Astrocyte (in vitro differentiated cells and primary cell): Measurements from ENCODE around the gene IQCH. TPM values are rescaled to one million over a fixed set of nuclear protein-coding genes. Genes with fewer than 3 reads are reported as not detected.

Experiments
- DNase-seq: peaks from one replicate; pipeline ENCODE4 v3.0.0-alpha.2; 2010; ENCODE audit warnings: low read depth
- FAIRE-seq: peaks from 2 replicates; lab custom pipeline; 2011; peaks lifted over from hg19 to GRCh38; lab: Jason Lieb, UNC
- H2AFZ ChIP-seq: 2 replicates; pipeline ENCODE4 v1.6.0; 2012; ENCODE audit warnings: low read depth, low read length, inconsistent platforms
- H3K27ac ChIP-seq: 2 replicates; pipeline ENCODE4 v1.5.1; 2011; ENCODE audit warnings: low read depth, low read length, inconsistent platforms
- H3K27me3 ChIP-seq: 2 replicates; pipeline ENCODE4 v1.6.0; 2011; ENCODE audit warnings: low read length, inconsistent platforms; ENCODE audit not compliant: insufficient read depth
- H3K36me3 ChIP-seq: 2 replicates; pipeline ENCODE4 v1.5.1; 2011; ENCODE audit warnings: low read length, inconsistent platforms; ENCODE audit not compliant: insufficient read depth
- H3K4me1 ChIP-seq: 2 replicates; pipeline ENCODE4 v1.5.1; 2011; ENCODE audit warnings: low read length, inconsistent platforms; ENCODE audit not compliant: insufficient read depth
- H3K4me2 ChIP-seq: 2 replicates; pipeline ENCODE4 v1.6.0; 2012; ENCODE audit warnings: low read length, inconsistent platforms
- H3K4me3 ChIP-seq: 2 replicates; pipeline ENCODE4 v1.5.1; 2011; ENCODE audit warnings: low read depth, mild to moderate bottlenecking, low read length, inconsistent platforms; ENCODE audit not compliant: insufficient read depth
- H3K79me2 ChIP-seq: 2 replicates; pipeline ENCODE4 v1.6.0; 2012; ENCODE audit warnings: mild to moderate bottlenecking, low read length, inconsistent platforms; ENCODE audit not compliant: insufficient read depth
- H3K9ac ChIP-seq: 2 replicates; pipeline ENCODE4 v1.6.0; 2012; ENCODE audit warnings: mild to moderate bottlenecking, low read length, inconsistent platforms
- H3K9me3 ChIP-seq: 2 replicates; pipeline ENCODE4 v1.5.1; 2012; ENCODE audit warnings: low read depth, mild to moderate bottlenecking, low read length, inconsistent platforms; ENCODE audit not compliant: insufficient read depth
- H4K20me1 ChIP-seq: 2 replicates; pipeline ENCODE4 v1.6.0; 2012; ENCODE audit warnings: low read length, inconsistent platforms; ENCODE audit not compliant: insufficient read depth
- H3K27ac Mint-ChIP-seq: one replicate; pipeline ENCODE4 v1.8.0; 2021; ENCODE audit warnings: mild to moderate bottlenecking, mixed read lengths; ENCODE audit not compliant: unreplicated experiment
- H3K27me3 Mint-ChIP-seq: one replicate; pipeline ENCODE4 v1.8.0; 2021; ENCODE audit warnings: low read depth, mixed read lengths; ENCODE audit not compliant: unreplicated experiment
- H3K36me3 Mint-ChIP-seq: one replicate; pipeline ENCODE4 v1.8.0; 2021; ENCODE audit warnings: low read depth, mixed read lengths; ENCODE audit not compliant: unreplicated experiment
- H3K4me1 Mint-ChIP-seq: one replicate; pipeline ENCODE4 v1.8.0; 2021; ENCODE audit warnings: low read depth, mixed read lengths; ENCODE audit not compliant: unreplicated experiment
- H3K4me3 Mint-ChIP-seq: one replicate; pipeline ENCODE4 v1.8.0; 2021; ENCODE audit warnings: mild to moderate bottlenecking, moderate library complexity, mixed read lengths; ENCODE audit not compliant: unreplicated experiment
- H3K9me3 Mint-ChIP-seq: one replicate; pipeline ENCODE4 v1.8.0; 2021; ENCODE audit warnings: mild to moderate bottlenecking, mixed read lengths; ENCODE audit not compliant: unreplicated experiment
- CTCF ChIP-seq: IDR thresholded peaks from 2 replicates; pipeline ENCODE4 v1.5.1; 2011; ENCODE audit warnings: low read depth, mild to moderate bottlenecking, inconsistent platforms, low read length, moderate library complexity; ENCODE audit not compliant: insufficient read depth
- EZH2 ChIP-seq: IDR thresholded peaks from 2 replicates; pipeline ENCODE4 v1.6.1; 2012; ENCODE audit warnings: mild to moderate bottlenecking, low read length, inconsistent platforms; ENCODE audit not compliant: insufficient read depth
- total RNA-seq: library from RNA; stranded (reverse); gene quantifications from 2 replicates; pipeline ENCODE4 v1.2.1, GENCODE V29; 2021

Gene IQCH
- total RNA-seq, 1 donor from 2014 or later = 2.7 TPM

- Mint-ChIP-seq H3K9me3 (no peaks in the 10 kb centered on the region), H3K27ac (no peak overlapping the region), H3K4me1 (peaks cover 10% of the 10 kb centered on the region), H3K27me3 (no peaks in the 10 kb centered on the region), H3K4me3 (peak overlapping the region; percentile 86), H3K36me3 (no peaks in the 10 kb centered on the region)
- Histone ChIP-seq H3K9me3 (no peaks in the 10 kb centered on the region), H3K36me3 (no peaks in the 10 kb centered on the region), H3K4me1 (peaks cover 5% of the 10 kb centered on the region), H3K4me3 (peak overlapping the region; percentile 74), H4K20me1 (peaks cover 5% of the 10 kb centered on the region), H3K27me3 (no peaks in the 10 kb centered on the region), H3K4me2 (peak overlapping the region; percentile 87), H3K27ac (peak overlapping the region; percentile 91), H3K79me2 (peaks cover 41% of the 10 kb centered on the region), H2AFZ (peak overlapping the region; percentile 100), H3K9ac (peak overlapping the region; percentile 86)
- TF ChIP-seq CTCF (no peak), EZH2 (no peak)
- FAIRE-seq = no peak
- DNase-seq = peak; percentile 39
Measured at GRCh38 chr15:67521783-67522568, 267.4 kb downstream of the IQCH start.

GRCh38 chr15:67523330-67523729, 268.7 kb downstream of the IQCH start:
- Histone ChIP-seq H3K27me3 (no peaks in the 10 kb centered on the region), H3K4me2 (peak overlapping the region; percentile 87), H3K9ac (no peak overlapping the region), H3K27ac (no peak overlapping the region), H3K9me3 (no peaks in the 10 kb centered on the region), H3K4me3 (no peak overlapping the region), H3K36me3 (no peaks in the 10 kb centered on the region), H3K79me2 (peaks cover 41% of the 10 kb centered on the region), H4K20me1 (peaks cover 5% of the 10 kb centered on the region), H3K4me1 (peaks cover 5% of the 10 kb centered on the region), H2AFZ (no peak overlapping the region)
- DNase-seq = no peak
- H3K4me1 Mint-ChIP-seq = peaks cover 10% of the 10 kb centered on the region
- TF ChIP-seq EZH2 (no peak), CTCF (no peak)
- H3K36me3 Mint-ChIP-seq = peaks cover 3% of the 10 kb centered on the region
- no peak overlapping the region for H3K27ac Mint-ChIP-seq
- H3K4me3 Mint-ChIP-seq = peak overlapping the region; percentile 60
- no peaks in the 10 kb centered on the region for H3K27me3 Mint-ChIP-seq
- no peak for FAIRE-seq
- H3K9me3 Mint-ChIP-seq = no peaks in the 10 kb centered on the region

- no peak overlapping the region for H3K27ac ChIP-seq
- Mint-ChIP-seq H3K4me1 (peaks cover 10% of the 10 kb centered on the region), H3K36me3 (peaks cover 3% of the 10 kb centered on the region), H3K27ac (no peak overlapping the region), H3K9me3 (no peaks in the 10 kb centered on the region), H3K4me3 (no peak overlapping the region), H3K27me3 (no peaks in the 10 kb centered on the region)
- H3K27me3 ChIP-seq = no peaks in the 10 kb centered on the region
- no peak overlapping the region for H2AFZ ChIP-seq
- no peak overlapping the region for H3K4me2 ChIP-seq
- TF ChIP-seq CTCF = no peak
- TF ChIP-seq EZH2 = no peak
- peaks cover 5% of the 10 kb centered on the region for H4K20me1 ChIP-seq
- no peak for DNase-seq
- H3K4me3 ChIP-seq = no peak overlapping the region
- FAIRE-seq = no peak
- H3K36me3 ChIP-seq = no peaks in the 10 kb centered on the region
- H3K4me1 ChIP-seq = peaks cover 5% of the 10 kb centered on the region
- no peaks in the 10 kb centered on the region for H3K9me3 ChIP-seq
- H3K79me2 ChIP-seq = peaks cover 41% of the 10 kb centered on the region
- no peak overlapping the region for H3K9ac ChIP-seq
Measured at GRCh38 chr15:67524235-67524634, 269.6 kb downstream of the IQCH start.
